ENCODE measurements around the gene TMEM234. TPM values are rescaled to one million over a fixed set of nuclear protein-coding genes. Genes with fewer than 3 reads are reported as not detected.

Gene TMEM234
- total and polyA plus RNA-seq, 10 of the 15 experiments (the other 5 are each of a cell fraction or from before 2014, with no cell fraction given) = 2.9 to 10.9 (median 6.4) TPM

- TF ChIP-seq ELK1 (IDR thresholded peaks at IDR 0.05; ENCODE audit: low read depth, low read length) = peak; percentile 62; the same call in 1 of the 2 replicates
These were observed at the start of gene TMEM234, which contains the start of gene EIF3I (continued) for GRCh38 chr1:32221980-32222755.

- RAD21 ChIA-PET (ENCODE audit: unreplicated experiment) = no interaction called here
- H3K27ac ChIP-seq (ENCODE audit: control insufficient read depth, insufficient read depth) = no peak overlapping the region
- no peak for DNase-seq (ENCODE audit: low read depth, low spot score)
- H4K20me1 ChIP-seq (ENCODE audit: control insufficient read depth, insufficient read depth) = no peaks in the 10 kb centered on the region
- BruUV-seq (replicated peaks) = no TSS peak
- intact Hi-C loops (cut with micrococcal nuclease; ENCODE audit: unreplicated experiment) = no loop called here
- no peak for ATAC-seq
- no peak overlapping the region for H3K4me2 ChIP-seq (ENCODE audit: control insufficient read depth, insufficient read depth)
- peaks cover 10% of the 10 kb centered on the region for H3K79me2 ChIP-seq (ENCODE audit: control insufficient read depth, insufficient read depth, low read length)
- peaks cover 0 to 10% of the 10 kb centered on the region in 2 experiments; a peak in 1 of 4 replicates for H3K36me3 ChIP-seq (ENCODE audit: control insufficient read depth in 2 of 2, insufficient read depth in 2 of 2, low read length in 1 of 2)
- no peak for FAIRE-seq
- CTCF ChIA-PET = interaction anchor here (0.7 to 1.1 kb wide), 3 partner anchors 11 to 46 kb away, joined by 3 read pairs; no protein-coding TSS in a partner anchor
- in situ Hi-C loops (cut with MboI) = no loop called here
- H3K4me3 ChIP-seq = no peak overlapping the region
- SMC1A ChIA-PET (ENCODE audit: uncharacterized antibody, unreplicated experiment) = interaction anchor here (0.6 to 3.0 kb wide), 2 partner anchors 14 to 50 kb away, joined by 3 to 9 read pairs; no protein-coding TSS in a partner anchor
- POLR2A ChIA-PET = interaction anchor here (1.1 kb wide), 1 partner anchor 47 kb away, joined by 4 read pairs; no protein-coding TSS in a partner anchor
- H3K27me3 ChIP-seq (replicated peaks in 1 of 2; ENCODE audit: control insufficient read depth in 2 of 2, insufficient read depth in 2 of 2, low read length in 1 of 2) = no peaks in the 10 kb centered on the region
- H2AFZ ChIP-seq (ENCODE audit: control insufficient read depth, low read depth, low read length) = no peak overlapping the region
- no peak for TF ChIP-seq STAT3 (IDR thresholded peaks at IDR 0.05; ENCODE audit: low read depth, low read length)
- no peak for TF ChIP-seq LARP7 (IDR thresholded peaks at IDR 0.05)
- H3K9ac ChIP-seq (ENCODE audit: control insufficient read depth, insufficient read depth, low read length) = no peak overlapping the region
- no peaks in the 10 kb centered on the region; the same call in 2 of the 3 replicates for H3K9me3 ChIP-seq (replicated peaks; ENCODE audit: control insufficient read depth, insufficient read depth, low read length)
- peaks cover 20% of the 10 kb centered on the region for H3K4me1 ChIP-seq (ENCODE audit: control insufficient read depth, insufficient read depth, low read length)
These were observed 47.6 kb upstream of the TMEM234 start for GRCh38 chr1:32269744-32270143.

Data from GM12878 (cell line).